CD4-positive, alpha-beta T cell treated with Interleukin-6 at 100 ng/mL for 8 hours (primary cell): ENCODE data around the gene SIM1.
"Not testable (repeated sequence)": the region's sequence is repeated elsewhere in the genome, so short reads cannot be mapped to it uniquely, and the experiment has no call there.

Source experiments
- DNase-seq: peaks from one replicate; pipeline ENCODE4 v3.0.0-alpha.2; 2020; ENCODE audit warnings: mixed read lengths, low spot score

SIM1 gene

DNA sequence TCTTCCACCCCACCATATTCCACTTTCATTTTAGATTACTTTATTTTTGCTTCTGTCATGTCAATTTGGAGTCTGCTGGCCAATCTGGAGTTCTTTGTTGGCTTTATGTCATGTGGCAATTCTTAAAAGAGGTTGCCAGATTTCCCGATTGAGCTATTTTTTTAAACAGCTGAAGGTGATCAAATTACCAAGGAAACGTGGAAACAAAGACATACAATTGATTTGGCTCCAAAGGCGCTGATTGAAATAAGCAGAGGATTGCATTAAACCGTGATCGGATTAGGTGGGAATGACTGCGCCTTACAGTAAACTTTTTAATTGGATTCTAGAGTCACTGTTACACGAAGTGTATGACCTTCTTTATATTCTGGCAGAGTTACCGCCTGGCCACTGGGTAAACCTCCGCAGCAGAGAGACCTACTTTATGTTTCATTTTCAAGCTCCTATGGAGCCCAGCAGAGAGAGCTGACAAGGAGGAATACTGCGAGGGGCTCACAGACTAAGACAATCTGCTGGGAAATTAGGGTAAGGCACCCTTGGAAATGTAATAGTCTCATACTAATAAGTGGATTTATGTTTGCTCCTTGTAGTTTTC, 37.9 kb downstream of the SIM1 start:
- no peak for DNase-seq

DNA sequence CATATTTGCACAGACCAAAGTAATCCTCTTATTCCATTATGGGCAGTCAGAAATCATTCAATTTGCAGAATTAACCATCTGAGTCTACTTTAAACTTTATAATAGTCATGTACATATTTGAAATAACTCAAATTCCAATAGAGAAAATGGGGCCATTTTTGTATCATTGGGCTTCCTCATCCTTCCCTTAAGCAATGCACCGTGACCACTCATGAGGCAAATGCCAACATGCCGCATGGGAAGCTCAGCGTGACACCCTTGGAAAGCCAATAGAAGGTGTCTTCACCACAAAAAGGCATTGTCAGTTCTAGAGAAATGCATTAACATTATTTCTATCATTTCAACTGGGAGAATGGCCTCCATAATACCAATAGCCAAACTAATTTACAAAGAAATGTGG, 38.5 kb downstream of the SIM1 start:
- no peak for DNase-seq

DNA sequence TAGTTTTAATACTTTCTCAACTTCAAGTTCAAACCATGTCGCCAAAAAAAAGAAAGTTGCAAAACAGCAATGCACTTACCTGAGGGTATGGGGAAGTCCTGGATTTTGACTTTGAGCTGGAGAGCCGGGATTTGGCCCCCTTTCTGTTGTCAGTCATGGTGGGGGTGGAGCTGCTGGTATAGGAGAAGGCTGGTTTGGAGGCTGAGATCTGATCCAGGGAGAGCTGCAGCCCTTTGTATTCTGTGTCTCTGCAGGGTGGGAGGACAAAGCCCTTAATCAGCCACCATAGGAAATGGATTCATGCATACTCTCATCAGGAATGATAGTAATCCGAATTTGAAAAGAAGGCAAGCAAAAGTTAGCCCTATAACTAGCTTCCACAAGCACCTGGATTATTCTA, 44.0 kb downstream of the SIM1 start:
- DNase-seq: no peak

DNA sequence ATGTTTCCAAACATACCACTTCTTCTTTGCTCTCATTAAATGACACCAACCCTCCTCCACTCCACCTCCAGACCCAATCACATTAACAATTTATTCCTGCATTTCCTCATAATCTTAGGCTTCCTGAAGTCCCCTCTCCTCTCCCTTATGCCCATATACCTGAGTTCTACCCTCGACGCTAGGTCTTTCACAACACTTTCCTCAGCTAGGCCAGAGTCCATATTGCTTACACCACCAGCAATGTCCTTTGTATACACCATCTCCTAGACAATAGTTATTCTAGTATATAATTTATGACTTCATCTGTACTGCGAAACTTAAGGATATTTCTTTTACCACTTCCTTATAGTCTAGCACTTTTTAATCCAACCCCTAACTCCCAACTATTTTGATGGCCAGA, 47.7 kb downstream of the SIM1 start:
- no peak for DNase-seq

DNA sequence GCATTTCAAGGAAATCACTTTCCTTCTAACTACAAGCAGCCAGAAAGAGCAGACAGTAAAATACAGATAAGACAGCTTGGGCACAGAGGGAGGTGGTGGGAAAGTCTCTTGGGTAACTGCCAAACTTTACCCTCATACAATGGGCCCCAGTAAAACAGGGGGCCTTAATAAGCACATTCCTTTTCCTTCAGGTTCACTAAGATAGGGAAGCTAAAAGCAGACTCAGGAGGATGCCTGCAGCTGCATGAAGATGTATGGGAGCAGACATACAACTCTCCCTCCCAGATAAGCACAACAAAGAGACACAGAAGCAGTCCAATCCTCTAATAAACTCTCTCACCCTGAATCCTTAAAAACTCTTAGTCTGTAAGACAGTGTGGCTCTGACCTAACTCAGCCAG, 49.0 kb downstream of the SIM1 start:
- DNase-seq: no peak

DNA sequence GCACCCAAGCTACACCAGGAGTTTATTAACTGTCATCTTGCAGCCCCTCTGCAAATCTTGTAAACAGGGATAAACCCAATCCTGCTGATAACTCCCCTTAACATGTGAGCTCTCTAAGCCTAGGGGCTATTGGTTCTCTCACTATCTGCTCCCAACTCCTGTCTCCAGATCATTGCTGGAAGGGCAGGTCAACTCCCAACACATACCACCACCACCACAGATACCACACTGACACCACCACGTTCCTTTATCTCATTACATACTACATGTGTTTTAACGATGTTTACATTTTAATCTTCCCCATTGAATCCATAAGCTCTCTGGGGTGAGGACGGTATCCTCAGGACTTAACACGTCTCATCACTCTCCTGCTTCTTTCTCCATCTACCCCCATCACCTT, 51.8 kb downstream of the SIM1 start:
- no peak for DNase-seq

DNA sequence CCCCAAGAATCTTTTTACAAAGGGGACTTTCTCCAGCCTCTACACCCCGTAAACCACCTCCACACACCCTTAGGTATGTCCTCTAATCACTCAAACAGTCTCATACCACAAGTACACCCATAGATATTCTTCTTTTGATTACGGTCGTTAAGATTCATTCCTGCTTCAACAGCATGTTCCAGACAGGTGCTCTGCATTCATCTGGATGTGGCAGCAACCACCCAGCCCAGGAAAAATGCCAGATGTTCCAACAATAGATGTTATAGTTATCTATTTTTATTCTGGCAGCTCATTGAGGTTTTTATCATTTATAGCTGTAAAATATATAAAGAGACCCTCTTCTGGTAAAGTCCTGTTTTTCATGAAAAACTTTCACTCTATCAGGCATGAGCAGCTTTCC, 60.7 kb downstream of the SIM1 start:
- no peak for DNase-seq

DNA sequence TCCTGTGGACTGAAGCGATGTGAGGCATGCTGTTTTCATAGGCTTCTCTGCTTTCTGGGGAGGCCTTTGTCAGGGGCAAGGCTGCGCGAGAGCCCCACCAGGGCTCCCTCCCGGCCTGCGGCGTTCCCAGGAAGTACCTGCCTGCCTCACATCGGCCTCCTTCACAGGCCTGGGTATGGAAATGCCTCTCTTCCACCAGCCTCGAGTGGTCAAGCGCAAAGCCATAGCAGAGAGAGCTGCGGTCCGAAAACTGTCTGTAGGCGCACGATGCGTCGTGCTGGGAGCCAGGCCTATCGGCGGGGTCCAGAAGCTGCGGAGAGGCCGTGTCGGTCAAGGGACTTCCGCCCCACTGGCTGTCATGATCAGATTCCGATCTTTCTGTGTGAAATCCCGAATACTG, 71.2 kb downstream of the SIM1 start:
- DNase-seq: no peak

DNA sequence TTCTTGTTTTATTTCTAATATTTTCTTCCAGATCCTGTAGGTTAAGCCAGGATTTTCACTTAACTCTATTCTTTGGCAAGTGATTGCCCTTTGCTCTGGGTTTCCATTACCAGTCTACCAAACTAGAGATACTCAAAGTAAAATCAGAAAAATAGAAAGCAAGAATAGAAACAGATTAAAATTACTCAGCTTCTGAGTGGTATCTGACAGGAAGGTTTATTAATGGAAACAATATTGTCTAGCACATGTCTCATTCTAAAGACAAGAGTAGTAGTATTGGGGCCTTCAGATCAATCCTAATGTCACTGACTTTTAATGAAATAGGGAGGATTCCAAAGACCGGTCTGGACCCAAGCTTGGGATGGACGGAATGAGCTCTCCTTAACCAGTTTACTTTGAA, 72.3 kb downstream of the SIM1 start:
- no peak for DNase-seq

DNA sequence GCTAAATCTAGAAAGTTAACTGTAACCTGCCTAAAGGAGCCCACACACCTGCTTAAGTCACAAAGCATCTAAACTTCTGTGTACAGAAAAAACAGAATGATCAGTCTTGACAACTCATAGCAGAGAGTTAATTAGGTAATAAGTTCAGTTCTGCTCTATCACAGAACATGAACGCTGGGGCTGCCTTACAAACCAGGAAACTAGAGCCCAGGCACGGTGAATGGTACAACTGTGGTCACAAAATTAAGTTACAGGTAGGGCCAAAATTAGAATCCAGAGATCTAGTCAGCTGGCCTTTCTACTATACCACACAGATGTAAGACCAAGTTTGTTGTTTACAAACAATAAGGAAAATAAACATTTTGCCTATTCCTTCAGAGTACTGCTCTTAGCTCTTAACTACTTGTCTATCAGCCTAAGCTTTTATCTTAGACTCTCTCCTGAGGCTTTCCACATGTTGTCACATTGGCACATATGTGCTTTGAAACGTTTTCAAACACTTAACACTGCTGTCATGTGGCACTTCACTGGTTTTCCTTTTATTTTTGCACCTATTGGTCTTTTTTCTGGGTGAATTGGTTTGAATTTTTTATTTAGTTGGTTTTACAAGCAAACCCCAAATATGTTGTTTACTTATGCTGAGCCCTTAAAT, 75.7 kb downstream of the SIM1 start:
- DNase-seq: no peak

DNA sequence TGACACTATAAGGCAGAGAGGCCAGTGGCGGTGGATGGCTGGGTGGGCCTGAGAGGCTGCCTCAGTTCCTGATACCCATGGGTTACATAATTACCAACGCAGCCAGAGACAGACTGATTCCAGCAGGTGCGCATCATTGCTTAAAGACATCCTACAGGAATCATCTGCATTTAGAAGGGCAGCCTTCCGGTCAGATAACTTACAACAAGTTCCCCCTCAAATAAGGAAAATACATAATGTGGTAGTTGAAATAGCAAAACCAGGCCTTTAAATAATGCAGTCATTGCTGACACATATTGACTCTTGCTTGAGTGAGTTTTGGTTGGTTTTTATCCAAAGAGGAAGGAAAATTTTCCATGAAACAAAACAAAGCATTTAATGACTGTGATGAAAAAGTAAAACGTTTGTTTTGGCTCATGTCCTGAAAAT, 81.9 kb downstream of the SIM1 start:
- DNase-seq: no peak

DNA sequence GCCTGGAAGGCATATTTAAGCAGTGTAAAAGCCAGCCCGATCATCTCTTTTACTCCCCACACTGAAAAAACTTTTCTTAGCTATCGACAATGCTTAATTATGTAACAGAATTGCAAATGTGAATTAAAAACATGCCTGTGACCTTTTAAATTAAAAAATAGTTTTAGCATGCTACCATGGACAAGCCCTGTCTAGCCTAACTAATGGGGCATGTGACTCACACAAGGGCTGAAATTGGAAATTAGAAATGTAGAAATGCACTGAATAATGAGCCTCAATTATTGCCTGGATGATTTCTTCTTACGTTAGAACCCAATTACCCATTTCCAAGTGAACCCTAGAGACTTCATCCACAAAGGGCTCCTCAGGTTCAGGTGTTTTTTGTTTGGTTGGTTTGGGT, 82.7 kb downstream of the SIM1 start:
- DNase-seq: no peak

DNA sequence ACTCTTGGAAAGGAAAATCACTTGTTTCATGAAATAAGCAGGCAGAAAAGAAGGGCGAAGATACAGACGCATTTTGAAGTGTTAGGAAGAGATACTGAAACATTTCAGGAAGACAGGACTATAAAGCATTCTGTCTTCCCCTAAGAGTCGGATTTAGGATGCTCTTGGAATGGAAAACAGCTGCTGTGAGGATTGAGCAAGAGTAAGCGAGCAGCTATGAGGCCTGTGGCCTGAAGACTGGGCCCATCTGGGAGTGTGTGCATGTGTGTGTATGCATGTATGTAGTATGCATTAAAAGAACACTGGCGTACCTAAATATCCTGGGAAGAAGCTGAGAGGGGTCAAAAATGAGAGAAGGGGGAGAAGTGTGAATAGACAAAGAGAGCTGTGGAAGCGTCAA, 83.6 kb downstream of the SIM1 start:
- no peak for DNase-seq

DNA sequence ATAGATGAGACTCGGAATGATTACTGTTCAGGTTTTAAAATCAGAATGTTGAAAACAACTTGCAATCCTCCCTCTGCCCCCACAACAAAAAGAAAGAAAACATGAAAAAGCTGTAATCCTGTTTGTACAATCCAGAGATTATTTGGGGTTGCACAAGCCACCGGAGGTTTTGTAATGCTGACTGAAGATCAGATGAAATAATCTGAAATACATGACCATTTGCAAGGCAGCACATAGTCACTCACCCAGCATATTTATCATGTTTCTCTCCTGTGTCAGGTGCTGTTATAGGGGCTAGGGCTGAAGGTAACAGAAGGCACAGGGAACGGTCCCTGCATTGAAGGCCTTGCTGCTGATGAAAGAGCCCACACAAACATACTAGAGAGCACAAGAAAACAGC, 85.3 kb downstream of the SIM1 start:
- no peak for DNase-seq

DNA sequence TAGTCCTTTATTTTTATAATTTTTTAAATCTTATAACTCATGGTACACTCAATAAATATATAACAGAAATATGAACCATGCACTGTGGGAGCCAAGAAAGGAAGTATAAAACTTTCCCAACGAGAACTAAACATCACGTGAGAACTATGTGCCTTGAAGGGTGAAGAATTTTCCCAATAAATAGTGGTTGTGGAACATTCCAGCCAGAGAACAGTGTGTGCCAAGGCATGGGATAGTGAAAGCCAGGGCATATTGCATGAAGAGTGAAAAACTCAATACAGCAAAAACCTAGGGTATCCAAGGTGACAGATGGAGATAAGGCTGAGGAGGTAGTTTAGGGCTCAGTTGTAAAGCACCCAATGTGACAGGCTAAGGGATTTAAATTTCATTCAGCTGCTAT, 86.1 kb downstream of the SIM1 start:
- no peak for DNase-seq

DNA sequence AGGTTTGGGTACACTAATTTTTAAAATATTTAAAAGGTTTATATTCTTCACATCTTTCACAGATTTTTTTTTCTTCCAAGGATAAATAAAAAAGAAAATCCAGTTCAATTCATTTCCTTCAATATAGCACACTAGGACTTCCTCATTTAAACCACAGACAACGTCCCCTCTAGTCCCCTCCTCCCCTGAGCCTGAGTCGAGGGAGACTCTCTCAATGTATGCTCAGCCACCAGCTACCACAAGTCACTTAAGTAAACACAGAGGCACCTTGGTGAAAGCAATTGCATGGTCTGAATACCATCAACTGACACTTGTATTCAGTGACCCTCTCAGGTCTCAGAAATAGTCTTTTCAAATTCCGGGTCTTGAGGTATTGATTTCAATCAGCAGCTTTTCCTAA, 88.6 kb downstream of the SIM1 start:
- no peak for DNase-seq

DNA sequence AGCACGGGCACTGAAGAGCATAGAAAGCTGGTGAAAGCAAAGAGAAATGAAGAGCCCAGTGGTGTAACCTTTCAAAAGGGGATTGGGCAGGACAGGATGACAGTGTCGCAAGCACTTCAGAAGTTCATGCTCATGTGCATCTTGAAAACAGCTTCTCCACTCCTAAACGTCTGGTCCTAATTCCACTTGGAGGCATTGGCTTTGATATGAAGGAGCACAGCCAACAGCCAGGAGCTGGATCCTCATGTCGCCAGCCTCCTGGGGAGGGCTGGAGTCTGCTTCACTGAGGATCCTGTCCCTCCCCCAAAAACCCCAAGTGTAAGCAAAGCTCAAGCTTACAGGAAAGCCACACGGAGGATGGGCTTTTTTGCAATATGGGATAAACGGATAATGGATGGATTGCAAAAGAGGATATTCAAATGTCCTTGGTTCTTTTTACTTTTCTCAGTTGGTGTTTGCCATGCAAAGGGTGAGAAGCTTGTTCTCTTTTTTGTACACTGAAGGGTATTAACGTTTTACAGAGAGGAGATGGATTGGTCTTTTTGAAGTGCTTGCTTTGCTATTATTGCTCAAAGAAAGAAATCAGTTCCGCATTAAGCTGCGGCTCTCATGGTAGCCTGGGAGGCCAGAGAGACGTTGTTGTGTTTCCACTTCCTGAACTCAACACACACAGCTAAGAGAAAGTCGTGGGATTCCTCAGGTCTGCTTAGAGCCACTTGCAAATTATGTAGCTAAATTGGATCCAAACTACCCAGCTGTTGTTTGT, 92.2 kb downstream of the SIM1 start:
- DNase-seq: no peak

DNA sequence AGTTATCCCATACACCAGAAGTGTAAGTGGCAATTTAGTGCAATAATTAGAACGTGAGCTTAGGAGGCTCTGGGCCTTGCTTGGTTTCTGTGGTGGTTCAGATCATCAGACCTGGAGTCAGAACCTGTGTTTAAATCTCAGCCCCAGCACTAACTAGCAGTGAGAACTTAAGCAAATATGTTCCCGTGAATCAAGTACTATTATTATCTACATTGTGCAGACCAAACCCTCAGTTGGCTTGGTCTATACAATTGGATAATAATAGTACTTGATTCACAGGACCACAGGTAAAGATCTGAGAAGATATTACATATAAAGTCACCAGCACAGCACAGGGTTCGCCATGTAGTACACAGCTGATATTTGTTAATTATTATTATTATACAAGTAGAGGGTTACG, 93.1 kb downstream of the SIM1 start:
- no peak for DNase-seq

DNA sequence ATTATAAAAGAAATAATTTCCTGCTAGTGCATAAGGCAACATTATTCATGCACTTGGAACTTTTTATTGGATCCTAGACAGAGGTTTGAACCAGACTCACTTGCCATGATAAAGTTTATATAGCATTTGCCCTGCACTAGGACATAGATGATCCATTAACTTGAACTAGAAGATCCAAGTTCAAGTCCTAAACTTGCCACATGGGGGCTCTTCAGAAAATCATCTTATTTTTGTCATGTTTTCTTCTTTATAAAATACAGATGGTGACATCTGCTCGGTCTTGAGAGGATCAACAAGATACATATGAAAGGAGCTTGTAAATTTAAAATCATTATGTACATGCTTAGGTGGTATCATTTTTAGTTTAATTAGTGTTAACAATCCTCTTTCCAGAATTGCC, 94.5 kb downstream of the SIM1 start:
- no peak for DNase-seq

DNA sequence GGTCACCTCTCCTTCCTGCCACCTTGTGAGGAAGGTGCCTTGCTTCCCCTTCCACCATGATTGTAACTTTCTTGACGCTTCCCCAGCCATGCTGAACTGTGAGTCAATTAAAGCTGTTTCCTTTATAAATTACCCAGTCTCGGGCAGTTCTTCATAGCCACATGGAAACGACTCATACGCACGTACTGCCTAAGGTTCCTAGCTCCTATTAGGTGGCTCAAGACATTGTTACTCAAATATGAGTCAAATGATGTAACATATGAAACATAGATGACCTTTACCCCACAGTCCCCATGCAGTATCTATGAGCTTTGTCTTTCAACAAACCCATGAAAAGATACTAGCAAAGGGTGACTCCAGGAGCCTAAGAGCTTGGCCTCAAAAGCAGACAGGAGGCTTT, 98.3 kb downstream of the SIM1 start:
- no peak for DNase-seq

DNA sequence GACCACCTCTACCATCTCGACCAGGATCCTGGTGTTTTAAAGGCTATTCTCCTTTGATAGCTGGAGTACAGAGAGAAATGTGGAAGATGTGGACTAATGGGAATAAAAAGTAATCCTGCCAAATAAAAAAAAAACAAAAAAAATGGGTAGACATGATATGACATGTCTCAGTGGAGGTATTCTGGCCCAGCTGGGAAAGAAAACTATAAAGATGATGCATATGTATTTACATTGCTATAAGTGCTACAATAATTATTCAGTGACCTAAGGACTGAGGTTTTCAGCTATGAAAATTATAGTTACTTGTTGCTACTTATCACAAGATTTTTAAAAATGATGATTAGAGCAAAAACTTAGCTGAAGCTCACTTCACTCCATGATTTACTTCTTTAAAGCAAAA, 101.1 kb downstream of the SIM1 start:
- DNase-seq: no peak

DNA sequence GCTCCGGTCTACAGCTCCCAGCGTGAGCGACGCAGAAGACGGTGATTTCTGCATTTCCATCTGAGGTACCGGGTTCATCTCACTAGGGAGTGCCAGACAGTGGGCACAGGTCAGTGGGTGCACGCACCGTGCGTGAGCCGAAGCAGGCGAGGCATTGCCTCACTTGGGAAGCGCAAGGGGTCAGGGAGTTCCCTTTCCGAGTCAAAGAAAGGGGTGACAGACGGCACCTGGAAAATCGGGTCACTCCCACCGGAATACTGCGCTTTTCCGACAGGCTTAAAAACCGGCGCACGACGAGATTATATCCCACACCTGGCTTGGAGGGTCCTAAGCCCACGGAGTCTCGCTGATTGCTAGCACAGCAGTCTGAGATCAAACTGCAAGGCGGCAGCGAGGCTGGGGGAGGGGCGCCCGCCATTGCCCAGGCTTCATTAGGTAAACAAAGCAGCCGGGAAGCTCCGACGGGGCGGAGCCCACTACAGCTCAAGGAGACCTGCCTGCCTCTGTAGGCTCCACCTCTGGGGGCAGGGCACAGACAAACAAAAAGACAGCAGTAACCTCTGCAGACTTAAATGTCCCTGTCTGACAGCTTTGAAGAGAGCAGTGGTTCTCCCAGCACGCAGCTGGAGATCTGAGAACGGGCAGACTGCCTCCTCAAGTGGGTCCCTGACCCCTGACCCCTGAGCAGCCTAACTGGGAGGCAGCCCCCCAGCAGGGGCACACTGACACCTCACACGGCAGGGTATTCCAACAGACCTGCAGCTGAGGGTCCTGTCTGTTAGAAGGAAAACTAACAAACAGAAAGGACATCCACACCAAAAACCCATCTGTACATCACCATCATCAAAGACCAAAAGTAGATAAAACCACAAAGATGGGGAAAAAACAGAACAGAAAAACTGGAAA, 109.7 kb downstream of the SIM1 start:
- DNase-seq: not testable (repeated sequence)
